Naive thymus-derived CD4-positive, alpha-beta T cell (primary cell): ENCODE measurements around the gene HARS1. TPM values are rescaled to one million over a fixed set of nuclear protein-coding genes. Genes with fewer than 3 reads are reported as not detected.
"Not testable (repeated sequence)": the region's sequence is repeated elsewhere in the genome, so short reads cannot be mapped to it uniquely, and the experiment has no call there.

Experiments used
- ATAC-seq: fragments of 150-1000 bp; cut with Tn5 transposase; 2 replicates; pipeline ENCODE4 v1.10.0; 2021; ENCODE audit warnings: mild to moderate bottlenecking, moderate library complexity
- CTCF ChIA-PET: fragments of 350-600 bp; sonication (Branson Sonifier 250); formaldehyde crosslinking; loops from one replicate; lab custom pipeline; 2021; ENCODE audit warnings: antibody characterized with exemption; lab: Charles Lee
- POLR2A ChIA-PET: fragments of 350-600 bp; sonication (Branson Sonifier 250); formaldehyde crosslinking; loops from one replicate; lab custom pipeline; 2021; ENCODE audit warnings: antibody characterized with exemption, inconsistent platforms; lab: Charles Lee
- DNase-seq, 9 donors: peaks; one replicate each; pipeline versions ENCODE4 v3.0.0 to v3.0.0-alpha.2; 2020 to 2022; ENCODE audit warnings: mixed read lengths in 1 of 9
- H3K27ac ChIP-seq: one replicate; pipeline ENCODE4 v1.7.0; 2013; ENCODE audit warnings: mild to moderate bottlenecking, low read depth, low read length, moderate library complexity
- H3K27me3 ChIP-seq, 2 donors: one replicate each; pipeline ENCODE4 v1.7.0; 2013; ENCODE audit warnings: low read length in 2 of 2, mild to moderate bottlenecking in 2 of 2, moderate library complexity in 2 of 2; ENCODE audit not compliant: control insufficient read depth in 2 of 2, insufficient read depth in 2 of 2
- H3K36me3 ChIP-seq, 3 experiments: 1 replicate in 2 of 3; 2 replicates in 1 of 3; pipeline ENCODE4 v1.7.0; 2013; ENCODE audit warnings: low read length in 3 of 3, mild to moderate bottlenecking in 3 of 3, moderate library complexity in 1 of 3; ENCODE audit not compliant: insufficient read depth in 3 of 3, control insufficient read depth in 2 of 3
- H3K4me1 ChIP-seq, 2 donors: one replicate each; pipeline ENCODE4 v1.7.0; 2013; ENCODE audit warnings: low read length in 2 of 2, mild to moderate bottlenecking in 2 of 2, moderate library complexity in 1 of 2; ENCODE audit not compliant: control insufficient read depth in 2 of 2, insufficient read depth in 2 of 2
- H3K4me3 ChIP-seq: 2 replicates; pipeline ENCODE4 v1.7.0; 2013; ENCODE audit warnings: mild to moderate bottlenecking, low read length
- H3K9me3 ChIP-seq, 3 experiments: 1 replicate in 2 of 3; 2 replicates in 1 of 3; pipeline ENCODE4 v1.7.0; 2013; ENCODE audit warnings: low read length in 3 of 3; ENCODE audit not compliant: control insufficient read depth in 2 of 3
- H3K27ac Mint-ChIP-seq, 9 donors: one replicate each; pipeline ENCODE4 v1.8.0; 2020 to 2022; ENCODE audit warnings: mixed read lengths in 9 of 9, mild to moderate bottlenecking in 8 of 9, moderate library complexity in 5 of 9, inconsistent platforms in 2 of 9
- H3K27me3 Mint-ChIP-seq, 5 donors: one replicate each; pipeline ENCODE4 v1.8.0; 2021 to 2022; ENCODE audit warnings: mixed read lengths in 5 of 5, mild to moderate bottlenecking in 1 of 5
- H3K36me3 Mint-ChIP-seq, 5 donors: one replicate each; pipeline ENCODE4 v1.8.0; 2020 to 2022; ENCODE audit warnings: mixed read lengths in 5 of 5, mild to moderate bottlenecking in 3 of 5, inconsistent platforms in 1 of 5
- H3K4me1 Mint-ChIP-seq, 7 donors: one replicate each; pipeline ENCODE4 v1.8.0; 2020 to 2022; ENCODE audit warnings: mixed read lengths in 7 of 7, mild to moderate bottlenecking in 3 of 7, inconsistent platforms in 1 of 7
- H3K4me3 Mint-ChIP-seq, 10 donors: one replicate each; pipeline ENCODE4 v1.8.0; 2020 to 2022; ENCODE audit warnings: mild to moderate bottlenecking in 10 of 10, mixed read lengths in 10 of 10, moderate library complexity in 6 of 10, inconsistent platforms in 2 of 10
- H3K9me3 Mint-ChIP-seq, 11 donors: one replicate each; pipeline ENCODE4 v1.8.0; 2020 to 2022; ENCODE audit warnings: mixed read lengths in 11 of 11, mild to moderate bottlenecking in 4 of 11, inconsistent platforms in 1 of 11, moderate library complexity in 1 of 11
- intact Hi-C, 2 donors: fragments of 100-400 bp; cut with micrococcal nuclease; formaldehyde crosslinking; loops; one replicate each; pipeline ENCODE4 v1.15.1; 2023
- polyA plus RNA-seq, 2 donors: library from polyadenylated mRNA; unstranded; fragments of 300-500 nt; fragmentation: Illumina TruSeq; gene quantifications; one replicate each; pipeline ENCODE4 v1.2.3, GENCODE V29; 2021
- total RNA-seq, 6 experiments: library from RNA in 5 of 6; stranded (reverse) in 5 of 6; gene quantifications; 1 replicate in 5 of 6; 2 replicates in 1 of 6; pipeline ENCODE4 v1.2.3 and lab custom pipeline; 2021 to 2026

HARS1 gene
- total and polyA plus RNA-seq, 7 experiments from 2014 or later: 48.7 to 85.7 (median 68.5) TPM

- POLR2A ChIA-PET: interaction anchor here (1.0 kb wide), 1 partner anchor 17 kb away, joined by 3 read pairs; the partner anchor contains the start of genes HARS1 and HARS2
- ATAC-seq: no peak
These were observed 17.8 kb downstream of the HARS1 start, which contains the start of gene DND1 for GRCh38 chr5:140673187-140673976. TSS of gene DND1 (minus strand) at chr5:140673576. CDS start at chr5:140673542, 34 bp downstream.

GRCh38 chr5:140672455-140673186 is 18.5 kb downstream of the HARS1 start:
- Mint-ChIP-seq H3K36me3 (peaks cover 12 to 54% (median 28%) of the 10 kb centered on the region in 5 donors), H3K9me3 (peaks cover 0 to 2% (median 0%) of the 10 kb centered on the region in 11 donors), H3K4me3 (no peak overlapping the region), H3K27ac (no peak overlapping the region), H3K4me1 (peaks cover 3 to 12% (median 7%) of the 10 kb centered on the region in 7 donors), H3K27me3 (no peaks in the 10 kb centered on the region)
- intact Hi-C loops: no loop called here
- peak; percentile 35 for ATAC-seq
- CTCF ChIA-PET: interaction anchor here (0.6 kb wide), 1 partner anchor 25 kb away, joined by 5 read pairs; the partner anchor contains the start of genes IK and NDUFA2
- Histone ChIP-seq H3K9me3 (no peaks in the 10 kb centered on the region), H3K36me3 (peaks cover 11 to 97% (median 26%) of the 10 kb centered on the region in 3 experiments), H3K4me3 (no peak overlapping the region), H3K27ac (no peak overlapping the region), H3K27me3 (no peaks in the 10 kb centered on the region), H3K4me1 (peaks cover 0 to under 1% of the 10 kb centered on the region in 2 donors)
- POLR2A ChIA-PET: no interaction called here
- peak in 1 of 9 donors; percentile 19 for DNase-seq

More at GRCh38 chr5:140673187-140673976, 17.8 kb downstream of the HARS1 start, which contains the start of gene DND1:
- Mint-ChIP-seq H3K27me3 (no peaks in the 10 kb centered on the region), H3K27ac (peak within 1 kb of the TSS in 4 of 9 donors; percentile 19 to 63 (median 27)), H3K9me3 (peaks cover 0 to 2% (median 0%) of the 10 kb centered on the region in 11 donors), H3K4me1 (peaks cover 0 to 6% (median 3%) of the 10 kb centered on the region in 7 donors), H3K36me3 (peaks cover 15 to 56% (median 28%) of the 10 kb centered on the region in 5 donors), H3K4me3 (no peak within 1 kb of the TSS)
- no peak within 1 kb of the TSS for H3K27ac ChIP-seq
- no peak for DNase-seq
- no peaks in the 10 kb centered on the region for H3K27me3 ChIP-seq
- H3K4me1 ChIP-seq: no peaks in the 10 kb centered on the region
- CTCF ChIA-PET: interaction anchor here (0.6 kb wide), 1 partner anchor 26 kb away, joined by 5 read pairs; the partner anchor contains the start of genes IK and NDUFA2
- no peak within 1 kb of the TSS for H3K4me3 ChIP-seq
- no peaks in the 10 kb centered on the region for H3K9me3 ChIP-seq
- intact Hi-C loops: no loop called here
- H3K36me3 ChIP-seq: peaks cover 11 to 97% (median 30%) of the 10 kb centered on the region in 3 experiments

- POLR2A ChIA-PET: interaction anchor here (1.0 to 1.1 kb wide), 2 partner anchors 24 to 25 kb away, joined by 3 to 4 read pairs; partner anchors contain the start of genes IK and NDUFA2
- DNase-seq (no peak), ATAC-seq (no peak)
- Mint-ChIP-seq H3K27me3 (no peaks in the 10 kb centered on the region), H3K4me3 (no peak overlapping the region), H3K9me3 (peaks cover 0 to 2% (median 0%) of the 10 kb centered on the region in 11 donors), H3K36me3 (peaks cover 10 to 54% (median 27%) of the 10 kb centered on the region in 5 donors), H3K27ac (peak overlapping the region in 3 of 9 donors; percentile 12 to 45 (median 35)), H3K4me1 (peaks cover 9 to 22% (median 15%) of the 10 kb centered on the region in 7 donors)
- H3K4me3 ChIP-seq: no peak overlapping the region
- CTCF ChIA-PET: no interaction called here
- H3K4me1 ChIP-seq: peaks cover 0 to 8% of the 10 kb centered on the region in 2 donors
- intact Hi-C loops: no loop called here
- no peaks in the 10 kb centered on the region for H3K27me3 ChIP-seq
- no peaks in the 10 kb centered on the region for H3K9me3 ChIP-seq
- peaks cover 10 to 90% (median 17%) of the 10 kb centered on the region in 3 experiments for H3K36me3 ChIP-seq
- H3K27ac ChIP-seq: no peak overlapping the region
These were observed 19.6 kb downstream of the HARS1 start for GRCh38 chr5:140671472-140672125.

GRCh38 chr5:140671035-140671434 is 20.1 kb downstream of the HARS1 start:
- CTCF ChIA-PET, H3K4me3 ChIP-seq, intact Hi-C loops, H3K9me3 ChIP-seq, H3K27ac Mint-ChIP-seq, H3K4me3 Mint-ChIP-seq, H3K27me3 ChIP-seq, H3K4me1 ChIP-seq, H3K27me3 Mint-ChIP-seq, H3K9me3 Mint-ChIP-seq, ATAC-seq, H3K27ac ChIP-seq, DNase-seq: not testable (repeated sequence)
- Mint-ChIP-seq H3K4me1 (peaks cover 14 to 27% (median 21%) of the 10 kb centered on the region in 7 donors), H3K36me3 (peaks cover 10 to 50% (median 28%) of the 10 kb centered on the region in 5 donors)
- peaks cover 4 to 84% (median 12%) of the 10 kb centered on the region in 3 experiments for H3K36me3 ChIP-seq
- POLR2A ChIA-PET: interaction anchor here (1.0 to 1.1 kb wide), 2 partner anchors 23 to 24 kb away, joined by 3 to 4 read pairs; partner anchors contain the start of genes IK and NDUFA2

GRCh38 chr5:140664359-140665119 is 26.6 kb downstream of the HARS1 start, which contains the start of gene WDR55:
TSS of gene WDR55 (plus strand) at chr5:140664904. CDS start at chr5:140664913, 9 bp downstream.
- Histone ChIP-seq H3K36me3 (peaks cover 3 to 61% (median 18%) of the 10 kb centered on the region in 3 experiments), H3K27ac (peak within 1 kb of the TSS; percentile 97), H3K4me1 (peaks cover 0 to 8% of the 10 kb centered on the region in 2 donors), H3K4me3 (peak within 1 kb of the TSS; percentile 95), H3K27me3 (no peaks in the 10 kb centered on the region), H3K9me3 (no peaks in the 10 kb centered on the region)
- Mint-ChIP-seq H3K27me3 (no peaks in the 10 kb centered on the region), H3K36me3 (peaks cover 19 to 51% (median 34%) of the 10 kb centered on the region in 5 donors), H3K27ac (peak within 1 kb of the TSS; percentile 93 to 100 (median 98)), H3K4me3 (peak within 1 kb of the TSS; percentile 96 to 100 (median 98)), H3K9me3 (peaks cover 0 to 1% (median 0%) of the 10 kb centered on the region in 11 donors), H3K4me1 (peaks cover 17 to 48% (median 38%) of the 10 kb centered on the region in 7 donors)
- DNase-seq (peak; percentile 91 to 98 (median 94)), ATAC-seq (peak; percentile 97)
- intact Hi-C loops: loop anchor here (1.0 kb wide), 10 partner anchors 17 to 557 kb away; partner anchors contain the start of genes ANKHD1 (in 2 of the 2), APBB3 (in 2 of the 2), HARS1 (in 2 of the 2) and HARS2 (in 2 of the 2)
- CTCF ChIA-PET: interaction anchor here (0.6 to 1.6 kb wide), 3 partner anchors 17 to 47 kb away, joined by 3 to 4 read pairs (median 3); partner anchors contain the start of genes IK and NDUFA2
- POLR2A ChIA-PET: interaction anchor here (0.6 to 5.2 kb wide), 19 partner anchors 11 to 117 kb away, joined by 3 to 41 read pairs (median 4); partner anchors contain the start of genes EIF4EBP3, HARS1, HARS2 and IK
